DOHH2 (cell line): Measurements from ENCODE around the gene FEV.

Experiments used
- CTCF ChIP-seq: fragments of 200-600 bp; sonication (generic); IDR thresholded peaks from one replicate; pipeline ENCODE4 v1.5.1; 2014; ENCODE audit warnings: antibody characterized with exemption, mild to moderate bottlenecking, low read depth, low read length; ENCODE audit not compliant: poor library complexity, severe bottlenecking
- EZH2phosphoT487 ChIP-seq: fragments of 200-600 bp; sonication (generic); IDR thresholded peaks from 2 replicates; pipeline ENCODE4 v1.6.1; 2017; ENCODE audit warnings: borderline replicate concordance, mild to moderate bottlenecking, antibody characterized with exemption, low read length, moderate library complexity, mixed read lengths

- TF ChIP-seq CTCF (no peak), EZH2phosphoT487 (no peak)
Measured at GRCh38 chr2:219022041-219022440, 37.1 kb upstream of the FEV start.
